GM19043 (cell line): ENCODE measurements around the gene VGF.
"Not testable (repeated sequence)": the region's sequence is repeated elsewhere in the genome, so short reads cannot be mapped to it uniquely, and the experiment has no call there.

ENCODE experiments used
- ATAC-seq: cut with Tn5 transposase; IDR thresholded peaks from one replicate; pipeline ENCODE4 v1.9.1; 2021; ENCODE audit warnings: low read depth; ENCODE audit not compliant: unreplicated experiment

VGF gene

GRCh38 chr7:101121631-101121990 lies 43.8 kb downstream of the VGF start:
- not testable (repeated sequence) for ATAC-seq

GRCh38 chr7:101120315-101120714 lies 45.1 kb downstream of the VGF start:
- no peak for ATAC-seq

- no peak for ATAC-seq
Observed at GRCh38 chr7:101119876-101120275, 45.5 kb downstream of the VGF start.

- no peak for ATAC-seq
Observed at GRCh38 chr7:101118856-101119255, 46.5 kb downstream of the VGF start.

GRCh38 chr7:101116898-101117297 lies 48.5 kb downstream of the VGF start:
- no peak for ATAC-seq

GRCh38 chr7:101115215-101115614 lies 50.2 kb downstream of the VGF start:
- no peak for ATAC-seq

- no peak for ATAC-seq
Observed at GRCh38 chr7:101114492-101114891, 50.9 kb downstream of the VGF start.

GRCh38 chr7:101113836-101114235 lies 51.5 kb downstream of the VGF start:
- ATAC-seq = no peak

GRCh38 chr7:101113140-101113539 lies 52.2 kb downstream of the VGF start:
- not testable (repeated sequence) for ATAC-seq
